SK-N-MC (cell line): Measurements from ENCODE around the gene C1R.
"Not testable (repeated sequence)": the region's sequence is repeated elsewhere in the genome, so short reads cannot be mapped to it uniquely, and the experiment has no call there.

ENCODE experiments used
- DNase-seq: peaks from one replicate; pipeline ENCODE4 v3.0.0-alpha.2; 2011; ENCODE audit warnings: low read depth, low spot score
- H3K27ac ChIP-seq: fragments of 200-600 bp; sonication (generic); 2 replicates; pipeline ENCODE4 v1.5.1; 2016; ENCODE audit warnings: mixed run types
- H3K36me3 ChIP-seq: fragments of 200-600 bp; sonication (generic); 2 replicates; pipeline ENCODE4 v1.6.1; 2017; ENCODE audit warnings: antibody characterized with exemption, low read length, mixed read lengths; ENCODE audit not compliant: insufficient read depth
- H3K4me3 ChIP-seq: fragments of 200-600 bp; sonication (generic); 2 replicates; pipeline ENCODE4 v1.5.1; 2016
- H3K9ac ChIP-seq: fragments of 200-600 bp; sonication (generic); 2 replicates; pipeline ENCODE4 v1.8.0; 2017; ENCODE audit warnings: mixed run types, mixed read lengths; ENCODE audit not compliant: insufficient read length
- H3K9me3 ChIP-seq: fragments of 200-600 bp; sonication (generic); 2 replicates; pipeline ENCODE4 v1.6.1; 2017; ENCODE audit warnings: low read depth, mild to moderate bottlenecking, antibody characterized with exemption, low read length, moderate library complexity, mixed read lengths
- EZH2 ChIP-seq: fragments of 200-600 bp; sonication (generic); IDR thresholded peaks from one replicate; pipeline ENCODE4 v1.6.1; 2017; ENCODE audit warnings: antibody characterized with exemption
- FOXP2 ChIP-seq: optimal IDR thresholded peaks from 2 replicates; pipeline ENCODE3; 2011; ENCODE audit warnings: mild to moderate bottlenecking, moderate library complexity; ENCODE audit not compliant: insufficient read depth; ENCODE audit errors: extremely low read length, control extremely low read depth
- POLR2AphosphoS5 ChIP-seq: IDR thresholded peaks from 2 replicates; pipeline ENCODE4 v1.6.1; 2012; ENCODE audit warnings: mild to moderate bottlenecking, low read depth, low read length, borderline replicate concordance

The C1R gene

DNA sequence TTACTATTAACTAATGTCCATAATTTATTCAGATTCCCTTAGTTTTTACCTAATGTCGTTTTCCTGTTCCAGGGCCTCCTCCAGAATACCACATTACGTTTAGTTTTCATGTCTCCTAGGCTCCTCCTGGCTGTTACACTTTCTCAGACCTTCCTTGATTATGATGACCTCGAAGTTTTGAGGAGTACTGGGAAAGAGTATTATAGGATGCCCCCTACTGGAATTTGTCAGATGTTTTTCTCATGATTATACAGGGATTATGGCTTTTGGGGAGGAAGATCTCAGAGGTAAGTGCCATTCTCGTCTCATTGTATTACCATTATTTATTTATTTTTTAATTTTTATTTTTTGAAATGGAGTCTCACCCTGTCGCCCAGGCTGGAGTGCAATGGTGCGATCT lies 49.4 kb downstream of the C1R start:
- Histone ChIP-seq H3K36me3 (no peaks in the 10 kb centered on the region), H3K27ac (no peak overlapping the region), H3K9ac (no peak overlapping the region), H3K9me3 (no peaks in the 10 kb centered on the region), H3K4me3 (no peak overlapping the region)
- peak; percentile 14 for DNase-seq
- TF ChIP-seq EZH2 (no peak), POLR2AphosphoS5 (no peak), FOXP2 (no peak)

DNA sequence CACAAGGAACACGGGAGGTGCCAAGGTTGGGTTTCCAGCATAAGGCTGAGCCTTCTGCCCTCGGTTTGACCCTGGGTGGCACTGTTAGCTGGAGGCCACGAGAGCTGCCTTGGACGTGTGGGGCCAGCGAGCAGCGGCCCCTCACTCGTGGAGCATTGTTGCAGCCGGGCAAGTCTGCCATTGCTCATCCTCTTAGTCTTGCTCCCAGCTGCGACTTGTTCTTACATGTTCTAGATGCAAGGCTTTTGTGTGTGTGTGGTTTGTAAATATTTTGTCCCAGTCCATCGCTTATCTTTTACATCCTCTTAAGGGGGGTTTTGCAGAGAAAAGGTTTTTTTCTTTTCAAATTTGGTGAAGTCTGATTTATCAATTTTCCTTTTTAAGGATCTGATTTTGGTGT lies 52.8 kb downstream of the C1R start:
- H3K27ac ChIP-seq: no peak overlapping the region
- TF ChIP-seq FOXP2: no peak
- no peak for TF ChIP-seq EZH2
- no peak for TF ChIP-seq POLR2AphosphoS5
- no peaks in the 10 kb centered on the region for H3K9me3 ChIP-seq
- H3K36me3 ChIP-seq: no peaks in the 10 kb centered on the region
- no peak for DNase-seq
- no peak overlapping the region for H3K4me3 ChIP-seq
- no peak overlapping the region for H3K9ac ChIP-seq

GRCh38 chr12:7038591-7038990 lies 53.7 kb downstream of the C1R start:
- no peak for DNase-seq
- Histone ChIP-seq H3K9ac (no peak overlapping the region), H3K27ac (no peak overlapping the region), H3K9me3 (no peaks in the 10 kb centered on the region), H3K4me3 (no peak overlapping the region), H3K36me3 (no peaks in the 10 kb centered on the region)
- TF ChIP-seq POLR2AphosphoS5: no peak
- no peak for TF ChIP-seq FOXP2
- no peak for TF ChIP-seq EZH2

GRCh38 chr12:7037411-7037810 lies 54.8 kb downstream of the C1R start:
- not testable (repeated sequence) for H3K9ac ChIP-seq, H3K36me3 ChIP-seq, DNase-seq, H3K9me3 ChIP-seq, H3K27ac ChIP-seq, H3K4me3 ChIP-seq

GRCh38 chr12:7035463-7035862 lies 56.8 kb downstream of the C1R start:
- H3K36me3 ChIP-seq: no peaks in the 10 kb centered on the region
- no peak overlapping the region for H3K9ac ChIP-seq
- TF ChIP-seq FOXP2 (no peak), POLR2AphosphoS5 (no peak), EZH2 (no peak)
- no peak overlapping the region for H3K27ac ChIP-seq
- DNase-seq: no peak
- H3K4me3 ChIP-seq: no peak overlapping the region
- H3K9me3 ChIP-seq: no peaks in the 10 kb centered on the region

DNA sequence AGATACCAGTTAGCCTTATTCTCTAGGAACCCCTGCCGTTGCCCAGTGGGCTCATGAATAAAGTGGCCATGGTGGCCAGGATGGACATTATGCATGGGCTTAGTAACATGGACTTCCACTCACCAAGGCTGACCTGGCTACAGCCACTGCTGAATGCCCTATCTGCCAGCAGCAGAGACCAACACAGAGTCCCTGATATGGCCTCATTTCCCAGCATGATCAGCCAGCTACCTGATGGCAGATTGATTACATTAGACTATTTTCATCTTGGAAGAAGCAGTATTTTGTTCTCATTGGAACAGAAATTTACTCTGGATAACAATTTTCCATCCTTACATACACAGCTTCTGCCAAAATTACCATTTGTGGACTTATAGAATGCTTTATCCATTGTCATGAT lies 57.8 kb downstream of the C1R start:
- DNase-seq: no peak
- Histone ChIP-seq H3K4me3 (no peak overlapping the region), H3K27ac (no peak overlapping the region), H3K36me3 (no peaks in the 10 kb centered on the region), H3K9ac (no peak overlapping the region), H3K9me3 (no peaks in the 10 kb centered on the region)
- TF ChIP-seq FOXP2 (no peak), POLR2AphosphoS5 (no peak), EZH2 (no peak)

GRCh38 chr12:7032990-7033389 lies 59.3 kb downstream of the C1R start:
- DNase-seq: no peak
- no peaks in the 10 kb centered on the region for H3K9me3 ChIP-seq
- no peak overlapping the region for H3K27ac ChIP-seq
- no peak overlapping the region for H3K4me3 ChIP-seq
- H3K36me3 ChIP-seq: no peaks in the 10 kb centered on the region
- TF ChIP-seq FOXP2 (no peak), POLR2AphosphoS5 (no peak), EZH2 (no peak)
- H3K9ac ChIP-seq: no peak overlapping the region

DNA sequence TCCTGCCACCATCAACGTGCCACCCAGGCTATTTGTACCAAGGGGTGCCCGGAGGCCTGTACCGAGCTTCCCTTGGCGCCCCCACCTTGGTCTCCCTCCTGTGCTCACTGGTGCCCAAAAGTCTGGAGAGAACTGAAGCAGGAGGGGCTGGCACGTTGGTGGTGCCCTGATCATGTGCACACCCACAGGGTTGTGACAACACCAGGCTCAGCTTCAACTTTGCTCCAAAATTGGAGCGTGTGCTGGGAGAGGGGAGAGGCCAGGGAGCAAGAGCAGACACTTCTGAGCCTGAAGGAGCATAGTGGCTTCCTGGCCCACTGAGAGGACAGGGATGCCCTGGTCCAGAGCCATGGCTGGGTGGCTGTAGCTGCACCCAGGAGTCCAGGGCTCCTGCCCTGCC lies 60.9 kb downstream of the C1R start:
- Histone ChIP-seq H3K9me3 (no peaks in the 10 kb centered on the region), H3K27ac (no peak overlapping the region), H3K4me3 (no peak overlapping the region), H3K36me3 (no peaks in the 10 kb centered on the region), H3K9ac (no peak overlapping the region)
- no peak for DNase-seq
- TF ChIP-seq FOXP2 (no peak), POLR2AphosphoS5 (no peak), EZH2 (no peak)
